ENCODE data around the gene JUND.
A peak's percentile ranks its signal among the peaks of the same experiment; 100 is the strongest.

Gene JUND

GRCh38 chr19:18264971-18265540 lies 16.4 kb downstream of the JUND start:
- intact Hi-C loops (cut with micrococcal nuclease) = no loop called here

GRCh38 chr19:18264137-18264854 lies 17.1 kb downstream of the JUND start:
- no peaks in the 10 kb centered on the region for H3K9me3 Mint-ChIP-seq
- H3K4me3 Mint-ChIP-seq = no peak overlapping the region
- intact Hi-C loops (cut with micrococcal nuclease) = no loop called here
- no peak overlapping the region for H3K27ac Mint-ChIP-seq
- peaks cover 13% of the 10 kb centered on the region for H3K4me1 Mint-ChIP-seq (ENCODE audit: low read depth)
- H3K36me3 Mint-ChIP-seq (ENCODE audit: low read depth) = peaks cover 45% of the 10 kb centered on the region
- no peaks in the 10 kb centered on the region for H3K27me3 Mint-ChIP-seq

More at GRCh38 chr19:18264971-18265540, 16.4 kb downstream of the JUND start:
- H3K4me1 Mint-ChIP-seq (ENCODE audit: low read depth) = peaks cover 14% of the 10 kb centered on the region
- no peak overlapping the region for H3K27ac Mint-ChIP-seq
- no peak overlapping the region for H3K4me3 Mint-ChIP-seq
- peaks cover 45% of the 10 kb centered on the region for H3K36me3 Mint-ChIP-seq (ENCODE audit: low read depth)
- H3K27me3 Mint-ChIP-seq = no peaks in the 10 kb centered on the region
- H3K9me3 Mint-ChIP-seq = no peaks in the 10 kb centered on the region

GRCh38 chr19:18263324-18264136 lies 17.9 kb downstream of the JUND start:
- Mint-ChIP-seq H3K27ac (no peak overlapping the region), H3K36me3 (ENCODE audit: low read depth) (peaks cover 45% of the 10 kb centered on the region), H3K4me1 (ENCODE audit: low read depth) (peaks cover 6% of the 10 kb centered on the region), H3K27me3 (no peaks in the 10 kb centered on the region), H3K4me3 (no peak overlapping the region), H3K9me3 (no peaks in the 10 kb centered on the region)
- intact Hi-C loops (cut with micrococcal nuclease) = no loop called here

GRCh38 chr19:18262917-18263316 lies 18.5 kb downstream of the JUND start:
- H3K27me3 Mint-ChIP-seq = no peaks in the 10 kb centered on the region
- H3K4me1 Mint-ChIP-seq (ENCODE audit: low read depth) = no peaks in the 10 kb centered on the region
- peaks cover 38% of the 10 kb centered on the region for H3K36me3 Mint-ChIP-seq (ENCODE audit: low read depth)
- intact Hi-C loops (cut with micrococcal nuclease) = no loop called here
- H3K27ac Mint-ChIP-seq = no peak overlapping the region
- H3K9me3 Mint-ChIP-seq = no peaks in the 10 kb centered on the region
- no peak overlapping the region for H3K4me3 Mint-ChIP-seq

GRCh38 chr19:18262144-18262543 lies 19.3 kb downstream of the JUND start:
- Mint-ChIP-seq H3K9me3 (no peaks in the 10 kb centered on the region), H3K4me1 (ENCODE audit: low read depth) (no peaks in the 10 kb centered on the region), H3K4me3 (no peak overlapping the region), H3K27ac (no peak overlapping the region), H3K36me3 (ENCODE audit: low read depth) (peaks cover 31% of the 10 kb centered on the region), H3K27me3 (no peaks in the 10 kb centered on the region)
- intact Hi-C loops (cut with micrococcal nuclease) = no loop called here

- Mint-ChIP-seq H3K4me3 (no peak overlapping the region), H3K27me3 (peaks cover 2% of the 10 kb centered on the region), H3K36me3 (ENCODE audit: low read depth) (peaks cover 24% of the 10 kb centered on the region), H3K9me3 (no peaks in the 10 kb centered on the region), H3K27ac (no peak overlapping the region), H3K4me1 (ENCODE audit: low read depth) (no peaks in the 10 kb centered on the region)
- intact Hi-C loops (cut with micrococcal nuclease) = no loop called here
These were observed 19.9 kb downstream of the JUND start for GRCh38 chr19:18261474-18261873.

GRCh38 chr19:18259893-18260292 lies 21.5 kb downstream of the JUND start:
- intact Hi-C loops (cut with micrococcal nuclease) = no loop called here
- Mint-ChIP-seq H3K4me1 (ENCODE audit: low read depth) (peaks cover 5% of the 10 kb centered on the region), H3K9me3 (no peaks in the 10 kb centered on the region), H3K27ac (no peak overlapping the region), H3K36me3 (ENCODE audit: low read depth) (peaks cover 8% of the 10 kb centered on the region), H3K27me3 (peaks cover 10% of the 10 kb centered on the region), H3K4me3 (no peak overlapping the region)

GRCh38 chr19:18257503-18258470 lies 23.6 kb downstream of the JUND start:
- H3K4me1 Mint-ChIP-seq (ENCODE audit: low read depth) = peaks cover 25% of the 10 kb centered on the region

GRCh38 chr19:18254546-18255503 lies 26.6 kb downstream of the JUND start:
- Mint-ChIP-seq H3K27ac (peak overlapping the region; percentile 54), H3K4me3 (no peak overlapping the region), H3K27me3 (peaks cover 43% of the 10 kb centered on the region), H3K9me3 (no peaks in the 10 kb centered on the region), H3K4me1 (ENCODE audit: low read depth) (peaks cover 35% of the 10 kb centered on the region), H3K36me3 (ENCODE audit: low read depth) (no peaks in the 10 kb centered on the region)
- intact Hi-C loops (cut with micrococcal nuclease) = loop anchor here (5.0 kb wide), 1 partner anchor 193 kb away; no protein-coding TSS in a partner anchor

More at GRCh38 chr19:18257503-18258470, 23.6 kb downstream of the JUND start:
- Mint-ChIP-seq H3K27ac (no peak overlapping the region), H3K4me3 (no peak overlapping the region), H3K36me3 (ENCODE audit: low read depth) (no peaks in the 10 kb centered on the region), H3K9me3 (no peaks in the 10 kb centered on the region), H3K27me3 (peaks cover 26% of the 10 kb centered on the region)
- intact Hi-C loops (cut with micrococcal nuclease) = no loop called here

GRCh38 chr19:18253716-18254115 lies 27.7 kb downstream of the JUND start:
- H3K27ac Mint-ChIP-seq = peak overlapping the region; percentile 54
- H3K4me1 Mint-ChIP-seq (ENCODE audit: low read depth) = peaks cover 35% of the 10 kb centered on the region
- intact Hi-C loops (cut with micrococcal nuclease) = loop anchor here (5.0 kb wide), 1 partner anchor 191 kb away; no protein-coding TSS in a partner anchor
- H3K9me3 Mint-ChIP-seq = no peaks in the 10 kb centered on the region
- peaks cover 45% of the 10 kb centered on the region for H3K27me3 Mint-ChIP-seq
- no peak overlapping the region for H3K4me3 Mint-ChIP-seq
- no peaks in the 10 kb centered on the region for H3K36me3 Mint-ChIP-seq (ENCODE audit: low read depth)

- intact Hi-C loops (cut with micrococcal nuclease) = loop anchor here (5.0 kb wide), 1 partner anchor 191 kb away; no protein-coding TSS in a partner anchor
- peaks cover 45% of the 10 kb centered on the region for H3K27me3 Mint-ChIP-seq
These were observed 28.3 kb downstream of the JUND start for GRCh38 chr19:18253130-18253529.

GRCh38 chr19:18252370-18252717 lies 29.1 kb downstream of the JUND start:
- intact Hi-C loops (cut with micrococcal nuclease) = loop anchor here (5.0 kb wide), 1 partner anchor 190 kb away; no protein-coding TSS in a partner anchor
- Mint-ChIP-seq H3K4me3 (no peak overlapping the region), H3K27ac (peak overlapping the region; percentile 51), H3K9me3 (no peaks in the 10 kb centered on the region), H3K4me1 (ENCODE audit: low read depth) (peaks cover 35% of the 10 kb centered on the region), H3K27me3 (peaks cover 47% of the 10 kb centered on the region), H3K36me3 (ENCODE audit: low read depth) (no peaks in the 10 kb centered on the region)

More at GRCh38 chr19:18253130-18253529, 28.3 kb downstream of the JUND start:
- Mint-ChIP-seq H3K27ac (peak overlapping the region; percentile 51), H3K9me3 (no peaks in the 10 kb centered on the region), H3K4me1 (ENCODE audit: low read depth) (peaks cover 35% of the 10 kb centered on the region), H3K36me3 (ENCODE audit: low read depth) (no peaks in the 10 kb centered on the region), H3K4me3 (no peak overlapping the region)
